ENCODE measurements around the gene RNF222. TPM values are rescaled to one million over a fixed set of nuclear protein-coding genes. Genes with fewer than 3 reads are reported as not detected.

RNF222 gene
- total RNA-seq, 1 donor from 2014 or later, result not detected

DNA sequence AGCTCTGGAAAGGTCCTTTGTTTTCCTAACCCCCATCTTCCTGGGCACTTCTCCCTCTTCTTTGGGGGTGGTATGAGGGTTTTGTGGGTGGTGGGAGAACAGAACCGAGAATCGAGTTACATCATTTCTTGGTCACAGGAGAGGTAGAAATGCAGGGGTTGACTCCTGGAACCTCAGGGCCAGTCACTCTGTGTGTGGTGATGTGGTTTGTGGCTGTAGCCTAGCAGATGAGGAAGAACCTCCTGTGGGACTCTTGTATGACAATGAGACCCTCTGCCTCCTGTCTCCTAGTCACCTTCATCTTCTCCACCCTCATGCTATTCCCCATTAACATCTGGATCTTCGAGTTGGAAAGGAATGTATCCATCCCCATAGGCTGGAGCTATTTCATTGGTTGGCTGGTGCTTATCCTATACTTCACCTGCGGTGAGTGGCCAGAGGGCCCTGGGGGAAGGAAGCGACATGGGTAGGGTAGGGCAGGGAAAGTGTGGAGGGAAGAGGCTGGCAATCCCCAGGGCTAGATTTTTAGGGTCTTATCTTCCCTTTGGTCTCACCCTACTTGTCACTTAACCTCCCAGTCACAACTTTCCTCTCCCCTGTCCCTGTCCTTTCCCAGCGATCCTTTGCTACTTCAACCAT, 52.5 kb downstream of the RNF222 start:
- no peaks in the 10 kb centered on the region for H3K36me3 Mint-ChIP-seq (ENCODE audit: low read depth, unreplicated experiment)
- no peak overlapping the region for H2AFZ ChIP-seq (ENCODE audit: low read depth, low read length)
- peaks cover 4% of the 10 kb centered on the region for H3K4me1 Mint-ChIP-seq (ENCODE audit: low read depth, unreplicated experiment)
- no peak overlapping the region for H3K9ac ChIP-seq (ENCODE audit: low read length)
- no peak overlapping the region for H3K27ac Mint-ChIP-seq (ENCODE audit: unreplicated experiment)
- H3K36me3 ChIP-seq (ENCODE audit: insufficient read depth, low read length), result no peaks in the 10 kb centered on the region
- no peaks in the 10 kb centered on the region for H3K9me3 ChIP-seq (ENCODE audit: insufficient read depth, low read depth, low read length)
- peaks cover 14% of the 10 kb centered on the region for H3K27me3 ChIP-seq (ENCODE audit: insufficient read depth, low read length)
- no peaks in the 10 kb centered on the region for H4K20me1 ChIP-seq (ENCODE audit: insufficient read depth, low read length)
- no peak overlapping the region for H3K4me2 ChIP-seq (ENCODE audit: low read length)
- DNase-seq (ENCODE audit: low read depth), result no peak
- no peak for FAIRE-seq
- TF ChIP-seq EZH2 (IDR thresholded peaks at IDR 0.05; ENCODE audit: insufficient read depth, low read length), result no peak
- TF ChIP-seq, protein P1, sequence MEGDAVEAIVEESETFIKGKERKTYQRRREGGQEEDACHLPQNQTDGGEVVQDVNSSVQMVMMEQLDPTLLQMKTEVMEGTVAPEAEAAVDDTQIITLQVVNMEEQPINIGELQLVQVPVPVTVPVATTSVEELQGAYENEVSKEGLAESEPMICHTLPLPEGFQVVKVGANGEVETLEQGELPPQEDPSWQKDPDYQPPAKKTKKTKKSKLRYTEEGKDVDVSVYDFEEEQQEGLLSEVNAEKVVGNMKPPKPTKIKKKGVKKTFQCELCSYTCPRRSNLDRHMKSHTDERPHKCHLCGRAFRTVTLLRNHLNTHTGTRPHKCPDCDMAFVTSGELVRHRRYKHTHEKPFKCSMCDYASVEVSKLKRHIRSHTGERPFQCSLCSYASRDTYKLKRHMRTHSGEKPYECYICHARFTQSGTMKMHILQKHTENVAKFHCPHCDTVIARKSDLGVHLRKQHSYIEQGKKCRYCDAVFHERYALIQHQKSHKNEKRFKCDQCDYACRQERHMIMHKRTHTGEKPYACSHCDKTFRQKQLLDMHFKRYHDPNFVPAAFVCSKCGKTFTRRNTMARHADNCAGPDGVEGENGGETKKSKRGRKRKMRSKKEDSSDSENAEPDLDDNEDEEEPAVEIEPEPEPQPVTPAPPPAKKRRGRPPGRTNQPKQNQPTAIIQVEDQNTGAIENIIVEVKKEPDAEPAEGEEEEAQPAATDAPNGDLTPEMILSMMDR (IDR thresholded peaks at IDR 0.05; ENCODE audit: insufficient read depth, low read depth, low read length), result no peak
- H3K9me3 Mint-ChIP-seq (ENCODE audit: unreplicated experiment), result peaks cover 3% of the 10 kb centered on the region
- no peak overlapping the region for H3K27ac ChIP-seq (ENCODE audit: low read depth, low read length)
- H3K4me3 Mint-ChIP-seq (ENCODE audit: unreplicated experiment), result no peak overlapping the region
- no peak overlapping the region for H3K4me3 ChIP-seq (ENCODE audit: insufficient read depth, low read depth, low read length)
- H3K79me2 ChIP-seq (ENCODE audit: insufficient read depth, low read length), result no peaks in the 10 kb centered on the region
- no peaks in the 10 kb centered on the region for H3K4me1 ChIP-seq (ENCODE audit: insufficient read depth, low read length)
- peaks cover 23% of the 10 kb centered on the region for H3K27me3 Mint-ChIP-seq (ENCODE audit: low read depth, unreplicated experiment)

DNA sequence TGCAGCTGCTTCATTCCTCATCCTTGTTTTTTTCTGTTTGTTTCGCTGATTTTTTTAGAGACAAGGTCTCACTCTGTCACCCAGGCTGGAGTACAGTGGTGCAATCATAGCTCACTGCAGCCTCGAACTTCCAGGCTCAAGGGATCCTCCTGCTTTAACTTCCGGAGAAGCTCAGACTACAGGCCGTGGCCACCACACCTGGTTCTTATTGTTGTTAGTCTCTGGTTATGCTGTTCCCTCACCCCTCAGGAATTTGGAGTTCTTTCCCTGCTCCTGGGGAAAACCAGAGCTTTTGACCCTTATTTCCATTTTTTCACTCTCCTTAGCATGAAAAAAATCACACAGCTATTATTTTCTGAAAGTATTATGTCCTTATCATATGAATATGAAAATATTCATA, 56.2 kb downstream of the RNF222 start:
- Histone ChIP-seq H3K27me3 (ENCODE audit: insufficient read depth, low read length) (peaks cover 25% of the 10 kb centered on the region), H3K9me3 (ENCODE audit: insufficient read depth, low read depth, low read length) (no peaks in the 10 kb centered on the region), H3K27ac (ENCODE audit: low read depth, low read length) (no peak overlapping the region), H3K79me2 (ENCODE audit: insufficient read depth, low read length) (no peaks in the 10 kb centered on the region), H4K20me1 (ENCODE audit: insufficient read depth, low read length) (no peaks in the 10 kb centered on the region), H3K4me1 (ENCODE audit: insufficient read depth, low read length) (no peaks in the 10 kb centered on the region), H2AFZ (ENCODE audit: low read depth, low read length) (no peak overlapping the region), H3K4me2 (ENCODE audit: low read length) (no peak overlapping the region), H3K9ac (ENCODE audit: low read length) (no peak overlapping the region), H3K4me3 (ENCODE audit: insufficient read depth, low read depth, low read length) (no peak overlapping the region), H3K36me3 (ENCODE audit: insufficient read depth, low read length) (no peaks in the 10 kb centered on the region)
- H3K4me3 Mint-ChIP-seq (ENCODE audit: unreplicated experiment), result no peak overlapping the region
- DNase-seq (ENCODE audit: low read depth) (no peak), FAIRE-seq (no peak)
- H3K36me3 Mint-ChIP-seq (ENCODE audit: low read depth, unreplicated experiment), result peaks cover 2% of the 10 kb centered on the region
- peak overlapping the region; percentile 16 for H3K27ac Mint-ChIP-seq (ENCODE audit: unreplicated experiment)
- peaks cover 4% of the 10 kb centered on the region for H3K4me1 Mint-ChIP-seq (ENCODE audit: low read depth, unreplicated experiment)
- H3K9me3 Mint-ChIP-seq (ENCODE audit: unreplicated experiment), result peaks cover under 1% of the 10 kb centered on the region
- TF ChIP-seq, protein P1 (IDR thresholded peaks at IDR 0.05; ENCODE audit: insufficient read depth, low read depth, low read length), result no peak
- H3K27me3 Mint-ChIP-seq (ENCODE audit: low read depth, unreplicated experiment), result peaks cover 28% of the 10 kb centered on the region

Other genes starting within 250 kb of the RNF222 start
- gene PER1, start 245.4 kb downstream of the RNF222 start, total RNA-seq, result 17.0 and 18.1 TPM in 2 replicates
- 28.0 and 31.3 TPM in 2 replicates for gene VAMP2, start 234.9 kb downstream of the RNF222 start, total RNA-seq
- gene TMEM107, start 221.4 kb downstream of the RNF222 start, total RNA-seq, result 9.4 and 10.1 TPM in 2 replicates
- gene BORCS6, start 207.6 kb downstream of the RNF222 start, total RNA-seq, result 5.7 and 6.6 TPM in 2 replicates
- 3.7 and 7.6 TPM in 2 replicates for gene AURKB, start 187.3 kb downstream of the RNF222 start, total RNA-seq
- 14.3 and 14.7 TPM in 2 replicates for gene CTC1, start 149.8 kb downstream of the RNF222 start, total RNA-seq
- gene PFAS, start 148.5 kb downstream of the RNF222 start, total RNA-seq, result 33.7 and 35.4 TPM in 2 replicates
- gene RANGRF, start 109.2 kb downstream of the RNF222 start, total RNA-seq, result 14.1 and 16.1 TPM in 2 replicates
- gene SLC25A35, start 102.4 kb downstream of the RNF222 start, total RNA-seq, result 2.1 and 2.8 TPM in 2 replicates
- 0.23 TPM in 1 of 2 replicates, not detected in the other for gene ARHGEF15, start 87.6 kb downstream of the RNF222 start, total RNA-seq
- not detected in 2 replicates for gene ODF4, start 58.0 kb downstream of the RNF222 start, total RNA-seq
- gene RPL26, start 14.6 kb downstream of the RNF222 start, total RNA-seq, result 1,192 and 1,342 TPM in 2 replicates
- 102 and 110 TPM in 2 replicates for gene NDEL1, start 38.1 kb upstream of the RNF222 start, total RNA-seq
- gene MYH10, start 232.9 kb upstream of the RNF222 start, total RNA-seq, result 125 and 150 TPM in 2 replicates